Neural crest cell (in vitro differentiated cells): ENCODE measurements around the gene TDRD7. TPM values are rescaled to one million over a fixed set of nuclear protein-coding genes. Genes with fewer than 3 reads are reported as not detected.

ENCODE experiments used
- DNase-seq: peaks from one replicate; pipeline ENCODE4 v3.0.0; 2021; ENCODE audit warnings: low read depth, mixed read lengths, low spot score
- H3K27ac Mint-ChIP-seq: one replicate; pipeline ENCODE4 v1.8.0; 2021; ENCODE audit warnings: mild to moderate bottlenecking, mixed read lengths; ENCODE audit not compliant: unreplicated experiment
- H3K27me3 Mint-ChIP-seq: 2 replicates; pipeline ENCODE4 v1.8.0; 2021; ENCODE audit warnings: low read depth, mild to moderate bottlenecking, mixed read lengths
- H3K36me3 Mint-ChIP-seq: 2 replicates; pipeline ENCODE4 v1.8.0; 2021; ENCODE audit warnings: low read depth, mild to moderate bottlenecking, mixed read lengths
- H3K4me1 Mint-ChIP-seq: 2 replicates; pipeline ENCODE4 v1.8.0; 2021; ENCODE audit warnings: mixed read lengths
- H3K4me3 Mint-ChIP-seq: one replicate; pipeline ENCODE4 v1.8.0; 2021; ENCODE audit warnings: mild to moderate bottlenecking, mixed read lengths
- H3K9me3 Mint-ChIP-seq: 2 replicates; pipeline ENCODE4 v1.8.0; 2021; ENCODE audit warnings: mixed read lengths
- total RNA-seq: library from RNA; stranded (reverse); gene quantifications from 2 replicates; pipeline ENCODE4 v1.2.1, GENCODE V29; 2021
- TF ChIP-seq, protein P1 (sequence below): fragments of 200-600 bp; sonication (generic); conservative IDR thresholded peaks from 2 replicates; pipeline ENCODE4 v1.5.0; 2021; ENCODE audit warnings: antibody characterized with exemption, mild to moderate bottlenecking

Gene TDRD7
- total RNA-seq, 1 donor from 2014 or later = 1.5 TPM

DNA sequence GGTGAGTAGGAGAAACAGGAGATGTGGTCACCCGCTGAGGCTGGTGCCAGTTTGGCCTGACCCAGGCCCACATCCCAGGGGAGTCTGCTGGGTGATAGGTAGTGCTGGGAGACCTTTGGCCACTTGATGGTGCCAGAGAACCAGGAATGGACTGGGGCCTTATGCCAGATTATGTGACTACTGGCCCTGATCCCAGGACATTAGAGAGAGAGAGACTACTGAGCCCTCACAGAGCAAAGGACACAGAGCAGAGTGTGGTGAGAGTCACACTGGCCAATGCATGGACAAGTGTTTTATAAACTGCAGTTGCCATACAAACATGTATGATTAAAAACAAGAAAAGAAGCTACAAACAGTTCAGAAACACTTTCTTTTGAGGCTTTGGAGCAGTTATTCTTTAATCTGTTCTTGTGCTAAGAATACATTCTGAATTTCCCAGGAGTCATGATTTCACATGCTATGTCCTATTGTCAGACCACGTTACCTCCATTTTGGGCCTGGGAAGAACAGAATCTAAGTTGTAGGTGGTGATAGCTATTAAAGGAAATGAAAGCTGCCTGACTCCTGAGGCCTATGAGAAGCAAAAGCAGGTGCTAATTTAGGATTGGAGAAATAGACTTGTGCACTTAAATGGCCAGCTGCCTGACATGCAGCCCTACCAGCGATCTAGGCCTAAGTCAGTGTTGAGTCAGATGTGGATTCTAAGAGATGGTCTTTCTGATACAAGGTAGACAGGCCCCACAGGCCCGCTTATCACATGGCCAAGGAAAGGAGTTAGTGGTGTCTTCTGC, 57.0 kb downstream of the TDRD7 start:
- TF ChIP-seq, protein P1, sequence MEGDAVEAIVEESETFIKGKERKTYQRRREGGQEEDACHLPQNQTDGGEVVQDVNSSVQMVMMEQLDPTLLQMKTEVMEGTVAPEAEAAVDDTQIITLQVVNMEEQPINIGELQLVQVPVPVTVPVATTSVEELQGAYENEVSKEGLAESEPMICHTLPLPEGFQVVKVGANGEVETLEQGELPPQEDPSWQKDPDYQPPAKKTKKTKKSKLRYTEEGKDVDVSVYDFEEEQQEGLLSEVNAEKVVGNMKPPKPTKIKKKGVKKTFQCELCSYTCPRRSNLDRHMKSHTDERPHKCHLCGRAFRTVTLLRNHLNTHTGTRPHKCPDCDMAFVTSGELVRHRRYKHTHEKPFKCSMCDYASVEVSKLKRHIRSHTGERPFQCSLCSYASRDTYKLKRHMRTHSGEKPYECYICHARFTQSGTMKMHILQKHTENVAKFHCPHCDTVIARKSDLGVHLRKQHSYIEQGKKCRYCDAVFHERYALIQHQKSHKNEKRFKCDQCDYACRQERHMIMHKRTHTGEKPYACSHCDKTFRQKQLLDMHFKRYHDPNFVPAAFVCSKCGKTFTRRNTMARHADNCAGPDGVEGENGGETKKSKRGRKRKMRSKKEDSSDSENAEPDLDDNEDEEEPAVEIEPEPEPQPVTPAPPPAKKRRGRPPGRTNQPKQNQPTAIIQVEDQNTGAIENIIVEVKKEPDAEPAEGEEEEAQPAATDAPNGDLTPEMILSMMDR = peak; percentile 77
- DNase-seq = peak; percentile 59
- no peaks in the 10 kb centered on the region for H3K9me3 Mint-ChIP-seq
- no peaks in the 10 kb centered on the region for H3K4me1 Mint-ChIP-seq
- H3K27ac Mint-ChIP-seq = no peak overlapping the region
- no peak overlapping the region for H3K4me3 Mint-ChIP-seq
- H3K27me3 Mint-ChIP-seq = peaks cover 14% of the 10 kb centered on the region
- H3K36me3 Mint-ChIP-seq = no peaks in the 10 kb centered on the region

DNA sequence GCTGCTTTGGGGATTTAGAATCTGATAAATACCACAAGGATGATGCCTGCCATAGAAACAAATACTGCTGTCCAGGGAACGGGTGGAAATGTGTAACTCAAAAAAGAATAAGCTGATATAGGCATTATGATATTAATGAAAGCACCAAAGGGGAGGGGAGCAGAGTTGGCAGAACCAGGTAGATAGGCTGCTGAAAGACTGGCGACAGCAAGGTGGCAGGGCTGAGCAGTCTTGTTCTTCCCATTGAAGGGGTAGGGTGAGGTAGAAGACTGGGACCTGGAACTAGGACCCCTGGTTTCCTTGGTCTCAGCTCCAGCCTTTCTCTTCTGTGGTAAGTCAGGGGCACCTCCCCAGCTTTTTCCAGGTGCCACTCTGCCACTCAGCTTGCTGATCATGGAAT, 58.2 kb downstream of the TDRD7 start:
- H3K4me1 Mint-ChIP-seq = no peaks in the 10 kb centered on the region
- H3K9me3 Mint-ChIP-seq = no peaks in the 10 kb centered on the region
- H3K36me3 Mint-ChIP-seq = no peaks in the 10 kb centered on the region
- peaks cover 23% of the 10 kb centered on the region for H3K27me3 Mint-ChIP-seq
- no peak overlapping the region for H3K27ac Mint-ChIP-seq
- TF ChIP-seq, protein P1 = no peak
- DNase-seq = no peak
- H3K4me3 Mint-ChIP-seq = no peak overlapping the region

DNA sequence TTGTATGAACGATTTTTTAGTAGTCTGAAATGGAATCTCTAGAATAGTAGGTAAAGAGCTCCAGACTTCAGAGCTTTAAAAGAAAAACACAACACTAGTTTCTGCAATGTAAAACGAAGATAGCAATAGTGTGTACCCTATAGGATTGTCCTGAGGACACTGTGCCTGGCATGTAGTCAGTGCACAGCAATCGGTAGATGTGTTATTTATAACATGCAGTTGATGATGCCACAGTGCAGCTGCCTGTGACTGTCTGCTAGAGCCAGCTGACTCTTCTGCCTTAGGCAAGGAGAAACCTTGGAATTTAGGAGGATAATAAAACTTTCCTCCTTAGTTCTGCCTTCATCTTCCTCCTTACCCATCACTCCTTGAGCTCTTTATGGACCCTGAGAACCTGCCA, 61.8 kb downstream of the TDRD7 start:
- Mint-ChIP-seq H3K36me3 (no peaks in the 10 kb centered on the region), H3K27me3 (peaks cover 24% of the 10 kb centered on the region), H3K4me1 (no peaks in the 10 kb centered on the region), H3K9me3 (no peaks in the 10 kb centered on the region), H3K27ac (no peak overlapping the region), H3K4me3 (no peak overlapping the region)
- TF ChIP-seq, protein P1 = no peak
- no peak for DNase-seq

DNA sequence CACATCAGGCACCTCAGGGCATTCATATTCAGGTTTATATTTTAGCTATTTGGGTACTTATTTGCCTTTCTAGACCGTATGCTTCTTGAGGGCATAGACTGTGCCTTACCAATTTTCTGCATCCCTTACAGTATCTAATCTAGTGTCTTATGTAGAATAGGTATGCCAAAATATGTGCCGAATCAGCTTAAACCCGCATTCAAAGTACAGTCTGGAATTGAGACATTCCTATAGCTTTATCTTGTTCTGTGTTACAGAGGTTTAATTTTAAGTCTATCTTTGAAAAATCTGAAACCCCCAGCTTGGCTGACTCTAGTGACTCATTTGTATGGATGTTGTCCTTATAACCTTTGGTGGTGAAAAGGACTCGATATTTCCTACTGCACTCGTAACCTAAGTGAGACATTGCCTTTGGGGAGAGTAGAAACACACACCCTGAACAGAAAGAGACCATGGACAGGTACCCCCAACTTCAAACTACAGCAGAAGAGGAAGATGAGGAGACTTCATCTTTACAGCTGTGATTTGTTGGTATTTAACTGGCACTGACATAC, 62.6 kb downstream of the TDRD7 start:
- TF ChIP-seq, protein P1 = no peak
- H3K36me3 Mint-ChIP-seq = no peaks in the 10 kb centered on the region
- H3K27me3 Mint-ChIP-seq = peaks cover 24% of the 10 kb centered on the region
- no peaks in the 10 kb centered on the region for H3K9me3 Mint-ChIP-seq
- no peak for DNase-seq
- H3K27ac Mint-ChIP-seq = no peak overlapping the region
- no peak overlapping the region for H3K4me3 Mint-ChIP-seq
- no peaks in the 10 kb centered on the region for H3K4me1 Mint-ChIP-seq

DNA sequence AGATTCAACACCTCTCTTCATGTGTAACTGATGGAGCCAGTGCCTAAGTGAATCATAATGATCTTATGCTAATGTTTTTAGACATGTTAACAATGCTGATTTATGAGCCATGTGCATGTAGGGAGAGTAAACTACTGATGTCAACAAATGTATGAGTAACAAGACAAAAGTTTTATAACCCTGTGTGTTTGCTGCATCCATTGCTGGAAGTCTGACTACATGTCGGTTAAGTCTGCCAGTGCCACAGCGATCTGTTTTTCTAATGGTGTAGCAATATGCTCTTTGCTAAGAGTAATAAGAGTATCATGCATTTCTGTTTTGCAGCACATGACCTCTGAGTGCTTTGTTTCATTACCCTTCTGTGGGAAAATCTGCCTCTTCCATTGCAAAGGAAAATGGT, 63.2 kb downstream of the TDRD7 start:
- Mint-ChIP-seq H3K27me3 (peaks cover 24% of the 10 kb centered on the region), H3K36me3 (no peaks in the 10 kb centered on the region), H3K4me1 (no peaks in the 10 kb centered on the region), H3K27ac (no peak overlapping the region), H3K4me3 (no peak overlapping the region), H3K9me3 (no peaks in the 10 kb centered on the region)
- TF ChIP-seq, protein P1 = no peak
- no peak for DNase-seq
